ENCODE data around the gene LRIT2.

The LRIT2 gene

GRCh38 chr10:84241185-84241790 is 15.9 kb upstream of the LRIT2 start, which contains the start of gene LRIT1:
TSS of gene LRIT1 (minus strand) at chr10:84241546. CDS start at chr10:84241439, 107 bp downstream.
- no peak for TF ChIP-seq CTCF (IDR thresholded peaks at IDR 0.05; ENCODE audit: low read length, missing control alignments)
- no peak for DNase-seq (ENCODE audit: low read depth)
- no peak within 1 kb of the TSS for H3K4me3 ChIP-seq (replicated peaks; ENCODE audit: low read depth, low read length)

GRCh38 chr10:84238909-84239308 is 13.6 kb upstream of the LRIT2 start:
- H3K4me3 ChIP-seq (replicated peaks; ENCODE audit: low read depth, low read length), result no peak overlapping the region
- no peak for TF ChIP-seq CTCF (IDR thresholded peaks at IDR 0.05; ENCODE audit: low read length, missing control alignments)

GRCh38 chr10:84237199-84238051 is 12.1 kb upstream of the LRIT2 start:
- TF ChIP-seq CTCF (IDR thresholded peaks at IDR 0.05; ENCODE audit: low read length, missing control alignments), result no peak
- no peak overlapping the region for H3K4me3 ChIP-seq (replicated peaks; ENCODE audit: low read depth, low read length)
- no peak for DNase-seq (ENCODE audit: low read depth)

More at GRCh38 chr10:84238909-84239308, 13.6 kb upstream of the LRIT2 start:
- DNase-seq (ENCODE audit: low read depth), result no peak

GRCh38 chr10:84236807-84237198 is 11.5 kb upstream of the LRIT2 start:
- H3K4me3 ChIP-seq (replicated peaks; ENCODE audit: low read depth, low read length), result no peak overlapping the region
- no peak for TF ChIP-seq CTCF (IDR thresholded peaks at IDR 0.05; ENCODE audit: low read length, missing control alignments)
- DNase-seq (ENCODE audit: low read depth), result no peak

GRCh38 chr10:84235096-84235495 is 9.8 kb upstream of the LRIT2 start:
- TF ChIP-seq CTCF (IDR thresholded peaks at IDR 0.05; ENCODE audit: low read length, missing control alignments), result no peak
- H3K4me3 ChIP-seq (replicated peaks; ENCODE audit: low read depth, low read length), result no peak overlapping the region
- DNase-seq (ENCODE audit: low read depth), result no peak

- no peak for TF ChIP-seq CTCF (IDR thresholded peaks at IDR 0.05; ENCODE audit: low read length, missing control alignments)
- H3K4me3 ChIP-seq (replicated peaks; ENCODE audit: low read depth, low read length), result no peak overlapping the region
- no peak for DNase-seq (ENCODE audit: low read depth)
Measured at GRCh38 chr10:84234479-84234878, 9.1 kb upstream of the LRIT2 start.

All from fibroblast of pulmonary artery (primary cell).